PC-9 (cell line): ENCODE data around the gene NPHP4. TPM values are rescaled to one million over a fixed set of nuclear protein-coding genes. Genes with fewer than 3 reads are reported as not detected.

Source experiments
- BruUV-seq: library from RNA; stranded (reverse); fragments of 400-500 nt; replicated peaks from 2 replicates; lab custom pipeline; 2021; lab: Mats Ljungman, UMichigan
- CTCF ChIA-PET: fragments of 300-600 bp; sonication (Branson Sonifier 250); formaldehyde crosslinking; loops from one replicate; lab custom pipeline; 2022; ENCODE audit warnings: antibody characterized with exemption; lab: Charles Lee
- POLR2A ChIA-PET: fragments of 300-600 bp; sonication (Branson Sonifier 250); formaldehyde crosslinking; loops from one replicate; lab custom pipeline; 2022; ENCODE audit warnings: antibody characterized with exemption; ENCODE audit not compliant: unreplicated experiment; lab: Charles Lee
- DNase-seq, 2 experiments: peaks; one replicate each; pipeline versions ENCODE4 v3.0.0 to v3.0.0-alpha.2; 2015 to 2022; ENCODE audit warnings: mixed read lengths in 1 of 2
- H2AFZ ChIP-seq: fragments of 200-600 bp; sonication (generic); 2 replicates; pipeline ENCODE4 v1.8.1; 2017; ENCODE audit warnings: antibody characterized with exemption
- H3F3A ChIP-seq: fragments of 200-600 bp; sonication (generic); 2 replicates; pipeline ENCODE4 v1.8.1; 2017; ENCODE audit warnings: antibody characterized with exemption, mild to moderate bottlenecking, low read depth; ENCODE audit not compliant: insufficient read depth
- H3K27ac ChIP-seq: fragments of 200-600 bp; sonication (generic); 2 replicates; pipeline ENCODE4 v1.6.1; 2016; ENCODE audit warnings: mixed run types
- H3K27me3 ChIP-seq: fragments of 200-600 bp; sonication (generic); 2 replicates; pipeline ENCODE4 v1.6.1; 2016; ENCODE audit warnings: low read depth, mixed run types; ENCODE audit not compliant: insufficient read depth
- H3K36me3 ChIP-seq: fragments of 200-600 bp; sonication (generic); 2 replicates; pipeline ENCODE4 v1.6.1; 2016; ENCODE audit warnings: low read depth, mixed run types
- H3K4me1 ChIP-seq: fragments of 200-600 bp; sonication (generic); replicated peaks from 2 replicates; pipeline ENCODE4 v1.6.1; 2016; ENCODE audit warnings: mixed run types; ENCODE audit not compliant: insufficient read depth
- H3K4me2 ChIP-seq: fragments of 200-600 bp; sonication (generic); 2 replicates; pipeline ENCODE4 v1.6.1; 2017; ENCODE audit warnings: mixed run types
- H3K4me3 ChIP-seq: fragments of 200-600 bp; sonication (generic); 2 replicates; pipeline ENCODE4 v1.6.1; 2016; ENCODE audit warnings: mixed run types
- H3K79me2 ChIP-seq: fragments of 200-600 bp; sonication (generic); 2 replicates; pipeline ENCODE4 v1.6.1; 2017; ENCODE audit warnings: low read depth, mixed run types
- H3K9me2 ChIP-seq: fragments of 200-600 bp; sonication (generic); 2 replicates; pipeline ENCODE4 v1.8.1; 2017; ENCODE audit warnings: mild to moderate bottlenecking; ENCODE audit not compliant: insufficient read depth
- H3K9me3 ChIP-seq: fragments of 200-600 bp; sonication (generic); 2 replicates; pipeline ENCODE4 v1.8.1; 2016; ENCODE audit warnings: low read depth; ENCODE audit not compliant: insufficient read depth
- H4K20me1 ChIP-seq: fragments of 200-600 bp; sonication (generic); 2 replicates; pipeline ENCODE4 v1.8.1; 2017; ENCODE audit not compliant: insufficient read depth
- CTCF ChIP-seq: fragments of 200-600 bp; sonication (generic); conservative IDR thresholded peaks from 2 replicates; pipeline ENCODE4 v1.6.1; 2017; ENCODE audit warnings: mixed run types, antibody characterized with exemption, mild to moderate bottlenecking, moderate library complexity
- EZH2 ChIP-seq: fragments of 200-600 bp; sonication (generic); IDR thresholded peaks from 2 replicates; pipeline ENCODE4 v1.8.0; 2017; ENCODE audit warnings: antibody characterized with exemption, low read depth
- intact Hi-C: fragments of 100-400 bp; cut with micrococcal nuclease; formaldehyde crosslinking; loops from one replicate; pipeline ENCODE4 v1.10.0; 2022; ENCODE audit not compliant: unreplicated experiment
- total RNA-seq: library from RNA; stranded (reverse); gene quantifications from 2 replicates; pipeline ENCODE4 v1.2.3, GENCODE V29; 2021

NPHP4 gene
- total RNA-seq, 1 experiment from 2014 or later = 17.9 TPM

- no peak for DNase-seq
- H3K27me3 ChIP-seq = no peaks in the 10 kb centered on the region
- H3K9me3 ChIP-seq = no peaks in the 10 kb centered on the region
- H4K20me1 ChIP-seq = no peaks in the 10 kb centered on the region
- no peaks in the 10 kb centered on the region for H3K4me1 ChIP-seq
- H3K36me3 ChIP-seq = no peaks in the 10 kb centered on the region
- no peak overlapping the region for H3K27ac ChIP-seq
- intact Hi-C loops = no loop called here
- no peaks in the 10 kb centered on the region for H3K79me2 ChIP-seq
- no peak overlapping the region for H3K4me2 ChIP-seq
- POLR2A ChIA-PET = no interaction called here
- H2AFZ ChIP-seq = no peak overlapping the region
- no peaks in the 10 kb centered on the region for H3K9me2 ChIP-seq
- BruUV-seq = no TSS peak
- TF ChIP-seq EZH2 (no peak), CTCF (no peak)
- CTCF ChIA-PET = no interaction called here
- H3K4me3 ChIP-seq = no peak overlapping the region
- H3F3A ChIP-seq = no peaks in the 10 kb centered on the region
Measured at GRCh38 chr1:5868931-5869500, 123.2 kb downstream of the NPHP4 start.

- no peak overlapping the region for H2AFZ ChIP-seq
- no peak overlapping the region for H3K4me3 ChIP-seq
- POLR2A ChIA-PET = no interaction called here
- intact Hi-C loops = no loop called here
- H3K4me2 ChIP-seq = no peak overlapping the region
- TF ChIP-seq EZH2 (no peak), CTCF (no peak)
- no peaks in the 10 kb centered on the region for H3K36me3 ChIP-seq
- CTCF ChIA-PET = no interaction called here
- H3K27me3 ChIP-seq = no peaks in the 10 kb centered on the region
- H4K20me1 ChIP-seq = no peaks in the 10 kb centered on the region
- DNase-seq = no peak
- BruUV-seq = no TSS peak
- H3K4me1 ChIP-seq = no peaks in the 10 kb centered on the region
- H3F3A ChIP-seq = no peaks in the 10 kb centered on the region
- no peak overlapping the region for H3K27ac ChIP-seq
- no peaks in the 10 kb centered on the region for H3K9me2 ChIP-seq
- H3K79me2 ChIP-seq = no peaks in the 10 kb centered on the region
- no peaks in the 10 kb centered on the region for H3K9me3 ChIP-seq
Measured at GRCh38 chr1:5865774-5866173, 126.5 kb downstream of the NPHP4 start.

- Histone ChIP-seq H3K27me3 (no peaks in the 10 kb centered on the region), H3K9me2 (no peaks in the 10 kb centered on the region), H3K79me2 (no peaks in the 10 kb centered on the region), H3K36me3 (no peaks in the 10 kb centered on the region), H3F3A (no peaks in the 10 kb centered on the region), H4K20me1 (no peaks in the 10 kb centered on the region), H2AFZ (no peak overlapping the region), H3K4me2 (no peak overlapping the region), H3K27ac (no peak overlapping the region), H3K4me3 (no peak overlapping the region), H3K4me1 (no peaks in the 10 kb centered on the region), H3K9me3 (no peaks in the 10 kb centered on the region)
- CTCF ChIA-PET = no interaction called here
- intact Hi-C loops = no loop called here
- TF ChIP-seq EZH2 (no peak), CTCF (no peak)
- no peak for DNase-seq
- BruUV-seq = no TSS peak
- POLR2A ChIA-PET = no interaction called here
Measured at GRCh38 chr1:5865056-5865455, 127.2 kb downstream of the NPHP4 start.
